WTC11 (cell line): ENCODE results near the gene MGAT5B. TPM values are rescaled to one million over a fixed set of nuclear protein-coding genes. Genes with fewer than 3 reads are reported as not detected.

Experiments
- ATAC-seq: fragments of 200-7000 bp; cut with Tn5 transposase; 2 replicates; pipeline ENCODE4 v1.10.0; 2021; ENCODE audit warnings: mild to moderate bottlenecking, moderate library complexity
- CTCF ChIA-PET: fragments of 300-600 bp; sonication (Branson Sonifier 250); formaldehyde crosslinking; loops from one replicate; lab custom pipeline; 2021; ENCODE audit warnings: antibody characterized with exemption; lab: Charles Lee
- POLR2A ChIA-PET: fragments of 350-600 bp; sonication (Branson Sonifier 250); formaldehyde crosslinking; loops from one replicate; lab custom pipeline; 2021; ENCODE audit warnings: antibody characterized with exemption; lab: Charles Lee
- DNase-seq: peaks from one replicate; pipeline ENCODE4 v3.0.0; 2021; ENCODE audit warnings: low spot score
- H3K27ac Mint-ChIP-seq: 2 replicates; pipeline ENCODE4 v1.8.0; 2021; ENCODE audit warnings: mixed read lengths
- H3K27me3 Mint-ChIP-seq: 2 replicates; pipeline ENCODE4 v1.8.0; 2021; ENCODE audit warnings: low read depth, mild to moderate bottlenecking, moderate library complexity, mixed read lengths
- H3K36me3 Mint-ChIP-seq: 2 replicates; pipeline ENCODE4 v1.8.0; 2021; ENCODE audit warnings: mixed read lengths
- H3K4me1 Mint-ChIP-seq: 2 replicates; pipeline ENCODE4 v1.8.0; 2022; ENCODE audit warnings: mixed read lengths
- H3K4me3 Mint-ChIP-seq: 2 replicates; pipeline ENCODE4 v1.8.0; 2021; ENCODE audit warnings: mild to moderate bottlenecking, moderate library complexity, mixed read lengths
- H3K9me3 Mint-ChIP-seq: 2 replicates; pipeline ENCODE4 v1.8.0; 2021; ENCODE audit warnings: mixed read lengths
- AR ChIP-seq: fragments of 250-450 bp; sonication (Bioruptor Pico); IDR thresholded peaks from 2 replicates; pipeline ENCODE4 v1.9.0; 2021; ENCODE audit warnings: mild to moderate bottlenecking
- ATF3 ChIP-seq: sonication (generic); formaldehyde crosslinking; conservative IDR thresholded peaks from 2 replicates; pipeline ENCODE4 v1.8.1; 2022; ENCODE audit warnings: mild to moderate bottlenecking, missing genetic modification reagents
- ATF6 ChIP-seq: sonication (generic); formaldehyde crosslinking; IDR thresholded peaks from 2 replicates; pipeline ENCODE4 v1.8.1; 2023; ENCODE audit warnings: mild to moderate bottlenecking, missing genetic modification reagents
- CDX4 ChIP-seq: fragments of 250-450 bp; sonication (Bioruptor Pico); IDR thresholded peaks from 2 replicates; pipeline ENCODE4 v1.9.0; 2021; ENCODE audit warnings: moderate library complexity, mild to moderate bottlenecking, inconsistent platforms, borderline replicate concordance
- CREM ChIP-seq: sonication (generic); formaldehyde crosslinking; IDR thresholded peaks from 2 replicates; pipeline ENCODE4 v1.8.1; 2022; ENCODE audit warnings: mild to moderate bottlenecking, missing genetic modification reagents, moderate library complexity
- E2F1 ChIP-seq: sonication (generic); formaldehyde crosslinking; IDR thresholded peaks from 2 replicates; pipeline ENCODE4 v1.8.0; 2022; ENCODE audit warnings: mild to moderate bottlenecking, missing genetic modification reagents
- ELF4 ChIP-seq: sonication (generic); formaldehyde crosslinking; IDR thresholded peaks from 2 replicates; pipeline ENCODE4 v1.8.1; 2022; ENCODE audit warnings: low read depth, mild to moderate bottlenecking, moderate library complexity, missing genetic modification reagents
- ETV6 ChIP-seq: sonication (generic); formaldehyde crosslinking; IDR thresholded peaks from 2 replicates; pipeline ENCODE4 v1.8.1; 2022; ENCODE audit warnings: mild to moderate bottlenecking, missing genetic modification reagents
- FOXP4 ChIP-seq: sonication (generic); formaldehyde crosslinking; IDR thresholded peaks from 2 replicates; pipeline ENCODE4 v1.8.0; 2022; ENCODE audit warnings: mild to moderate bottlenecking, missing genetic modification reagents
- HMGXB4 ChIP-seq: sonication (generic); formaldehyde crosslinking; IDR thresholded peaks from 2 replicates; pipeline ENCODE4 v1.8.1; 2023; ENCODE audit warnings: mild to moderate bottlenecking, moderate library complexity, missing genetic modification reagents
- IRF1 ChIP-seq: sonication (generic); formaldehyde crosslinking; IDR thresholded peaks from 2 replicates; pipeline ENCODE4 v1.8.0; 2023; ENCODE audit warnings: missing genetic modification reagents
- MXD4 ChIP-seq: fragments of 250-450 bp; sonication (Bioruptor Pico); IDR thresholded peaks from 2 replicates; pipeline ENCODE4 v1.8.0; 2021; ENCODE audit warnings: mild to moderate bottlenecking, moderate library complexity, borderline replicate concordance
- NFATC4 ChIP-seq: fragments of 250-450 bp; sonication (Bioruptor Pico); IDR thresholded peaks from 2 replicates; pipeline ENCODE4 v1.9.0; 2021; ENCODE audit warnings: mild to moderate bottlenecking
- PRRX2 ChIP-seq: fragments of 250-450 bp; sonication (Bioruptor Pico); IDR thresholded peaks from 2 replicates; pipeline ENCODE4 v1.8.0; 2021; ENCODE audit warnings: mild to moderate bottlenecking
- TEAD1 ChIP-seq: sonication (generic); formaldehyde crosslinking; IDR thresholded peaks from 2 replicates; pipeline ENCODE4 v1.8.0; 2022; ENCODE audit warnings: mild to moderate bottlenecking, missing genetic modification reagents
- ZBTB21 ChIP-seq: sonication (generic); formaldehyde crosslinking; IDR thresholded peaks from 2 replicates; pipeline ENCODE4 v1.8.1; 2023; ENCODE audit warnings: mild to moderate bottlenecking, missing genetic modification reagents, borderline replicate concordance
- ZMAT4 ChIP-seq: fragments of 250-450 bp; sonication (Bioruptor Pico); IDR thresholded peaks from 2 replicates; pipeline ENCODE4 v1.9.0; 2021; ENCODE audit warnings: mild to moderate bottlenecking
- ZNF263 ChIP-seq: sonication (generic); formaldehyde crosslinking; IDR thresholded peaks from 2 replicates; pipeline ENCODE4 v1.8.1; 2022; ENCODE audit warnings: low read depth, mild to moderate bottlenecking, moderate library complexity, missing genetic modification reagents
- ZNF317 ChIP-seq: sonication (generic); formaldehyde crosslinking; IDR thresholded peaks from 2 replicates; pipeline ENCODE4 v1.8.1; 2023; ENCODE audit warnings: low read depth, mild to moderate bottlenecking, moderate library complexity, missing genetic modification reagents, borderline replicate concordance
- ZNF396 ChIP-seq: fragments of 250-450 bp; sonication (Bioruptor Pico); IDR thresholded peaks from 2 replicates; pipeline ENCODE4 v1.8.0; 2021; ENCODE audit warnings: mild to moderate bottlenecking, moderate library complexity, borderline replicate concordance
- ZNF423 ChIP-seq: fragments of 250-450 bp; sonication (Bioruptor Pico); IDR thresholded peaks from 2 replicates; pipeline ENCODE4 v2.1.2; 2022; ENCODE audit warnings: mild to moderate bottlenecking, moderate library complexity
- ZSCAN18 ChIP-seq: fragments of 250-450 bp; sonication (Bioruptor Pico); IDR thresholded peaks from 2 replicates; pipeline ENCODE4 v2.1.2; 2022; ENCODE audit warnings: mild to moderate bottlenecking, moderate library complexity
- total RNA-seq: library from RNA; stranded (reverse); gene quantifications from 3 replicates; pipeline ENCODE4 v1.2.3, GENCODE V29; 2021

The MGAT5B gene
- total RNA-seq, 1 experiment from 2014 or later, result 11.6 TPM

GRCh38 chr17:76948301-76948700 is 80.1 kb downstream of the MGAT5B start (continued):
- TF ChIP-seq FOXP4 (CRISPR knock-in tag), result no peak
- no peak for TF ChIP-seq ATF3 (CRISPR knock-in tag)
- no peak for TF ChIP-seq MXD4 (CRISPR knock-in tag)
- TF ChIP-seq ZNF263, result no peak
- TF ChIP-seq E2F1, result no peak
- TF ChIP-seq ZMAT4, result no peak
- no peak for TF ChIP-seq ZNF317
- no peak for TF ChIP-seq AR (CRISPR knock-in tag)
- no peak for TF ChIP-seq ETV6 (CRISPR knock-in tag)
- TF ChIP-seq ELF4 (CRISPR knock-in tag), result no peak

- H3K4me1 Mint-ChIP-seq, result 0 out of 2 replicates have a peak, but pooled peaks cover 3% of the 10 kb centered on the region
- TF ChIP-seq TEAD1 (CRISPR knock-in tag), result no peak
- no peak for TF ChIP-seq ATF6 (CRISPR knock-in tag)
- no peak for TF ChIP-seq IRF1 (CRISPR knock-in tag)
- TF ChIP-seq ZNF423 (CRISPR knock-in tag), result no peak
- TF ChIP-seq ZSCAN18, result no peak
- TF ChIP-seq CDX4 (CRISPR knock-in tag), result no peak
- no peak for TF ChIP-seq ZNF396 (CRISPR knock-in tag)
- no peak for TF ChIP-seq NFATC4
- no peak for TF ChIP-seq HMGXB4 (CRISPR knock-in tag)
- TF ChIP-seq PRRX2 (CRISPR knock-in tag), result no peak
- TF ChIP-seq CREM (CRISPR knock-in tag), result no peak
- no peak for TF ChIP-seq ZBTB21 (CRISPR knock-in tag)
- TF ChIP-seq, all 79 proteins: peak for 0
- Mint-ChIP-seq H3K27me3 (no peaks in the 10 kb centered on the region), H3K27ac (no peak overlapping the region), H3K36me3 (no peaks in the 10 kb centered on the region), H3K4me3 (no peak overlapping the region), H3K9me3 (no peaks in the 10 kb centered on the region)
- no peak for ATAC-seq
- DNase-seq, result no peak
- POLR2A ChIA-PET, result no interaction called here
- CTCF ChIA-PET, result interaction anchor here (1.9 kb wide), 1 partner anchor 107 kb away, joined by 7 read pairs; no protein-coding TSS in a partner anchor
Observed at GRCh38 chr17:76948726-76949342, 80.6 kb downstream of the MGAT5B start.
